GM18951 (cell line): ENCODE measurements around the gene TRIM42.

ENCODE experiments used
- POLR2A ChIP-seq: IDR thresholded peaks from 4 replicates; pipeline ENCODE4 v1.6.1; 2011; ENCODE audit warnings: mild to moderate bottlenecking; ENCODE audit not compliant: insufficient read length, insufficient read depth; ENCODE audit errors: extremely low read depth
- in situ Hi-C: fragments of 300-500 bp; cut with MboI; formaldehyde crosslinking; loops from one replicate; pipeline ENCODE4 v1.12.0; 2022; ENCODE audit warnings: low sequenced_read_pairs, mixed read lengths, inconsistent platforms; ENCODE audit not compliant: unreplicated experiment

Gene TRIM42

DNA sequence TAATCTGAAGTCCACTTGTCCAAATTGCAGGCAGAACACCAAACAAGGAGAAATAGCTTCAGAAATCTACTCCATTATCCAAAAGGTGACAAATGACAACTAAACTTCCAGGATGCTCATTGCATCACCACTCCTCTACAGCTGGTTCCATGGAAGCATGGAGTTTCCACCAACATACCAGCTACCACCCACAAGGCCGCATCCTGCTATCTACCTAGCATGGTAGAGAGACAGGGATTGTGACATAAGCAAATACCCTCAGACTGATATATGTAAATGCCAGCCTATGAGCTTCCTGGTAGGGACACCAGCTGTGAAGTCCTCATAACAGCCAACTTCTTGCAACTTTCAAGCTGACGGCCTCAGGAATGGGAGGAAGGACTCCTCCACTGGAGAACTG lies at the start of gene TRIM42:
Gene TRIM42 (plus strand): TSS at position 301 of the 400 bp plus-strand sequence. CDS start 166 bp downstream, outside the sequence.
- in situ Hi-C loops: no loop called here
- no peak for TF ChIP-seq POLR2A

DNA sequence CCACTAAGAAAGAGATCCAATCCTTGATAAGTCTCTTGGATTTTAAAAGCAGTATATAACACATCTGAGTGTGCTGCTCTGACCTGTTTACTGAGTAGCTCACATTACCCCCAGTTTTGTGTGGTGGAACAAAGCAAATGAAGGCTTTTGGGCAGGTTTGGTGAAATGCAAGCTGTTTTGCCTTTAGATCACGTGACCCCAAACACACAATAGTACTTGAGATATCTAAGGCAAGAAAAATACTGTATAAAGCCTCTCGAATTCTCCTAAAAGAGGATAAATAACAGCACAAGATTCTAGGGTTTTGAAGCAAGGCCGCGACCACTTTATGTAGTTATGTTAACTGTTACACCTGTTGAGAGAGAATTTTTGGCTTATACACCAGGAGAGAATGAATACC lies 49.3 kb upstream of the TRIM42 start:
- TF ChIP-seq POLR2A: no peak
- in situ Hi-C loops: no loop called here

DNA sequence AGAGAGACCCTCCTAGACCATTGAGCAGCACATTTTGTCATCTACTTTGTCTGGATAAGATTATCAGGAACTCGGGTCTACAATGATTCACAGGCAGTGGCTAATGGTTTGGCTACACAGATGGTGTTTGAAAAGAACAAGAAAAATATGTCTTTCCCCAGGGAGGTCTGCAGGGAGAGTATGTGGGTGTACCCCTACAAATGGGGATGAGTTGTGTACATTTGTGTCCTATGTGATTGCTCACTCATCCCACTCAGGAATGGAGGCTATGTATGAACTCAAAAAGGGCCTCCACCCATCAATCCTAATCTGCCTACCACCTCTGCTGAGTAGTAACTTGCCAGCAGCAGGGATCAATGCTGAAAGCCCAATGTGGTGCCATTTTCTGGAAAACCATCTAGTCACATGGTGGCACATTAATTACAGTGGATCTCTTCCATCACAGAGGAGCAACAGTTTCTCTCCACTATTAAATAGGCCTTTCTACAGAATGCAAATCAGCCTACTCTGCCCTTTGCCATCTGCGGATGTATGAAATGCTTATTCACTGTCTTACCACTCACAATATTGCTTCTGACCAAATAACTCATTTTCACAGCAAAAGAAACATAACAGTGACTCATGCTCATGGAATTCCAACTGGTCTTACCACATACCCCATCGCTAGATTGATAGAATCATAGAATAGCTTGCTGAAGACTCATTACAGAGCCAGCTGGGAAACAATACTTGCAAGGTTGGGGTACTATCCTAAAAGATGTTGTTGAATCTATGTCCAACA lies 48.3 kb upstream of the TRIM42 start:
- in situ Hi-C loops: no loop called here
- no peak for TF ChIP-seq POLR2A

DNA sequence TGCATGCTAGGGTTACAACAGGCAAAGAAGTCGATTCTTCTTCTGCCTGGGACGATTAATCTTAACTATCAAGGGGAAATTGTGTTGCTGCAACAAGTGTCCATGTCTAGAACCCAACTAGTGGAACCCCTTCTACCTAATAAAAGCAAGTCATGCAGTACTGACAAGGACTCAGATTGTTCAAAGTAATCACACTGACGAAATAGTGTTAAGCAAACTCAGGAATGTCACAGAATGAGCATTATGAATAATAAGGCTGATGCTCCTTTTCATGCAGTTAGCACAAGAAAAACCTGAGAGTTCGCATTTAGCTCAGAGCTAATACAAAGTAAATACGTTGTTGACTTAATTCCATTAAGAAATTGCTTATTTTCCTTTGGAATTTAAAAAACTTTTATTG lies 47.5 kb upstream of the TRIM42 start:
- in situ Hi-C loops: no loop called here
- no peak for TF ChIP-seq POLR2A

DNA sequence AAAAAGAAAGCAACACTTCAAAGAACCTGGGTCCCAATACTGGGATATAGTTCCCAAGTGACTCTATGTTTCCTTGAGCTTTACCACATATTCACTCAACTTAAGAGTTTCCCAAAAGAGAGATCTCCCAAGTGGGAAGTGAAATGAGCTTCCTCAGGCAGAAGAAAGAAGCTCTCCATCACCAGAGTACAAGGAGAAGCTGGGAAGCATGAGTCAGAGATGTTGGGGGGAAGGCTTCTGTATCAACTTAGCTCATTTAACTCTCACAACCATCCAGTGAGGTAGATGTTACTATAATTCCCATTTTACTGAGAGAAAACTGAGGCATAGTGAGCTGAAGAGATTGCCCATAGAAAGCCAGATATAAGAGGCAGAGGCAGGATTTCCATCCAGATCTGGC lies 47.0 kb upstream of the TRIM42 start:
- no peak for TF ChIP-seq POLR2A
- in situ Hi-C loops: no loop called here

DNA sequence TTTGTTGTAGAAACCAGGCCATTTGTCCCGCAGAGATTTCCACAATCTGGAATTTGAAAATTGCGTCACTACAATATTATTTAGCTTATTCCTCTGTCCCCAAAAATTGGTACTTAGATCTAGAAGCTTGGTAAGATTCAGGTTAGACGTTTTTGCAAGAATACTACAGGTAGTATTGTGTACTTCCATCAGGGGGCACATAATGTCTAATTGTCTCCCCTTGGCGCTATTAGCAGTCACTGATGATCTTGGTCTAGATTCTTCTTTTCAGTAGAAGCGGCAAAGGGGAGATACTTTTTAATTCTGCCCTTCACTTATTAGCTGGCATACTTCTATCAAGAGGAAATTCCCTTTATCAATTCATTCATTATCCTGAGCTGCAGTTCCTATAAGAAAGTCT lies 42.6 kb upstream of the TRIM42 start:
- in situ Hi-C loops: no loop called here

DNA sequence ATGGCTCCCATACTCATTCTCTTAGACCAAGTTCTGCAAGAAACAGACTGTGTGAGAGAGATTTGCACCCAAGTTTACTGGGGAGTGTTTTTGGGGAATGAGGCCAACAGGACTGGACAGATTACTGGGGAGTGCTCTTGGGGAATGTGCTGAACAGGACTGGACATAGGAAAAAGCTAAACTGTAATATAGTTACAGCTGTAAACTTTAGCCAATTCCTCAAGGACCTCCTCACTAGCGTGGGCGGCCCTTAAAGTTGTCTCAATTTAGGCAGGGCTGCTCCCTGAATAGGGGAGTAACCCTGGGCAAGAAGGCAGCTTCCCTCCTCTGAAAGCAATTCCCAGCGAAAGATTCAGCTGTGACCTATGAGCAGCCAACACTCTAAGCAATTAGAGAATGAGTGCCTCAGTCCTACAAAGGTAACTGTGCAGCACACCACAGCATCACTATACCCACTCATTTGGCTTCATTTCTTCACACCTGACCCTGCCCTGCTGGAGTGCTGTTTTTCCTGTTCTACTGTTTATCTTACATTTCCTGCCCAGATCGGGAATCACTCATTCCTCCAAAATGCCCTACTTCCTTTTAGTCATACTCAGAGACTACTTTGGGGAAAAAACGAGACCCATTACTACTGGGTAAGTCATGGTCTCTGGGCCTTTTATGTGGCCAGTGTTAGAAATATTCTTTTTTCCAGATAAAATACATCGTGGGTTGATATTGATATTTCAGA lies 41.3 kb upstream of the TRIM42 start:
- in situ Hi-C loops: no loop called here
- no peak for TF ChIP-seq POLR2A

More for the DNA sequence above, 42.6 kb upstream of the TRIM42 start:
- no peak for TF ChIP-seq POLR2A

DNA sequence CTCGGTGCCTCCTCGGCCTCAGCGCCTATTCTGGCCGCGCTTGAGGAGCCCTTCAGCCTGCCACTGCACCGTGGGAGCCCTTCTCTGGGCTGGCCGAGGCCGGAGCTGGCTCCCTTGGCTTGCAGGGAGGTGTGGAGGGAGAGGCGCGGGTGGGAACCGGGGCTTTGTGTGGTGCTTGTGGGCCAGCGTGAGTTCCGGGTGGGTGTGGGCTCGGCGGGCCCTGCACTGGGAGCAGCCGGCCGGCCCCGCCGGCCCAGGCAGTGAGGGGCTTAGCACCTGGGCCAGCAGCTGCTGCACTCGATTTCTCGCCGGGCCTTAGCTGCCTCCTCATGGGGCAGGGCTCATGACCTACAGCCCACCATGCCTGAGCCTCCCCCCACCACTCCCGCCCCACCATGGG lies 26.6 kb upstream of the TRIM42 start:
- no peak for TF ChIP-seq POLR2A
- in situ Hi-C loops: no loop called here

DNA sequence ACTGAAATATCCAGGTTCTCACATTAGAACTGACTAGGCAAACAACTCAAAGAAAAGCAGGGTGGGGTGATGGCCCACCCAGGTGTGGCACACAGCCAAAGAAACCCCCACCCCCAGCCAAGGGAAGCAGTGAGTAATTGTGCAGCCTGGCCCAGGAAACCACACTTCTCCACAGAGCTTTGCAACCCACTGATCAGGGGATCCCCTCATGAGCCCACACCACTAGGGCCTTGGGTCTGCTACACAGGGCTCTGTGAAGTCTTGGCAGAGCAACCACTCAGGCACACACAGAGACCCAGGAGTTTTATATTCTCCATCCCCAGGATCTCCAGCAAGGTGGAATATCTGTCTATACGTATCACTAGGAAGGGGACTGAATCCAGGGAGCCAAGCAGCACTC lies 22.2 kb upstream of the TRIM42 start:
- in situ Hi-C loops: no loop called here
- TF ChIP-seq POLR2A: no peak

DNA sequence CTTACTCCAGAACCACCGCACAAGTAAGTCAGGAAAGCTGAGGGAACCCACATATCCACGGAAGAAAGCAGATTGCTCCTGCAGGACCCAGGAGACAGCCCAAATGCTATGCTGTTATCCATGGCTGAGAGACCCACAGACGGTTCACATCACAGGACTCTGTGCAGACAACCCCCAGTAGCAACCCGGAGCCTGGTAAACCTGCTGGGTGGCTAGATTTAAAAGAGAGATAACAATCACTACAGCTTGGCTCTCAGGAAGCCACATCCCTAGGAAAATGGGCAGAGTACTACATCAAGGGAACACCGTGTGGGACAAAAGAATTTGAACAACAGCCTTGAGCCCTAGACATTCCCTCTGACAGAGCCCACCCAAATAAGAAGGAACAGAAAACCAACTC lies 13.8 kb upstream of the TRIM42 start:
- in situ Hi-C loops: no loop called here
- TF ChIP-seq POLR2A: no peak

DNA sequence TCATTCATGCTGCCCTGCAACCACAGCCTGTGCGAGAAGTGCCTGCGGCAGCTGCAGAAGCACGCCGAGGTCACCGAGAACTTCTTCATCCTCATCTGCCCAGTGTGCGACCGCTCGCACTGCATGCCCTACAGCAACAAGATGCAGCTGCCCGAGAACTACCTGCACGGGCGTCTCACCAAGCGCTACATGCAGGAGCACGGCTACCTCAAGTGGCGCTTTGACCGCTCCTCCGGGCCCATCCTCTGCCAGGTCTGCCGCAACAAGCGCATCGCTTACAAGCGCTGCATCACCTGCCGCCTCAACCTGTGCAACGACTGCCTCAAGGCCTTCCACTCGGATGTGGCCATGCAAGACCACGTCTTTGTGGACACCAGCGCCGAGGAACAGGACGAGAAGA lies 4.7 kb downstream of the TRIM42 start:
- in situ Hi-C loops: no loop called here
- TF ChIP-seq POLR2A: no peak

DNA sequence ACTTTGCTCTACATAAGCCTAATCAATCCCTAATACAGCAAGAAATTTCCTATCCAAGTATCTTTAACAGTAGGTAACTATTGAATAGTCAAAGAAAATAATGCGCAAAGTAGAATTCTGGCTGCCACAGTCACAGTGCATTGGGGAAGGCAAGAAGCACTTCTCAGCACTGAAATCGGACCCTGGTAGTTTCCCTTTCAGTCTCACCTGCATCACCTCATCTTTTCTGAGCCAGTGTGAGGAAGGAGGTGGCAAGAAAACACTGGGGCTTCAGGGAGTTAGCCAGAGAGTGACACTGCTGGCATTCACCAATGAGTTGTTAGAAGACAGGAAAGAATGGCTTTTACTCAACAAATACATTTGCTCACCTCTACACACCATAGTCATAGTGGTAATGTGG lies 8.3 kb downstream of the TRIM42 start:
- no peak for TF ChIP-seq POLR2A
- in situ Hi-C loops: no loop called here

DNA sequence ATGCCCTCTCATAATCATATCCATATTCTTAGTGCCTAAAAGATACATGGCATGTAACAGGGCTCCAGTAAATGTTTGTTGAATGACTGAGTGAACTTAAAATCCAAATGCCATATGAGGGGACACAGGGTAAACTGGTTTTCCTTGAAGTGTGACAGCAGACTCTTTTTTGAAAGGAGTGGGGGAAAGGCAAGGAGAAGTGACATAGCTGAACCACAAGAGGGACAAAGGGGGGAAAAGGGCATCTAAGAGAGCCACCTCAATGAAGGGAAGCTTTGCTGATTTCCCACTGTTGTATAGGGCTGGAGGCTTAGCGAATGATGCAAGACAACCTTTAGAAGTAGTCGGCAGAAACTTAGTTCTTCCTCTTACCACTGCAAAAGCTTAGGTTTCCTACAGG lies 9.1 kb downstream of the TRIM42 start:
- TF ChIP-seq POLR2A: no peak
- in situ Hi-C loops: no loop called here

DNA sequence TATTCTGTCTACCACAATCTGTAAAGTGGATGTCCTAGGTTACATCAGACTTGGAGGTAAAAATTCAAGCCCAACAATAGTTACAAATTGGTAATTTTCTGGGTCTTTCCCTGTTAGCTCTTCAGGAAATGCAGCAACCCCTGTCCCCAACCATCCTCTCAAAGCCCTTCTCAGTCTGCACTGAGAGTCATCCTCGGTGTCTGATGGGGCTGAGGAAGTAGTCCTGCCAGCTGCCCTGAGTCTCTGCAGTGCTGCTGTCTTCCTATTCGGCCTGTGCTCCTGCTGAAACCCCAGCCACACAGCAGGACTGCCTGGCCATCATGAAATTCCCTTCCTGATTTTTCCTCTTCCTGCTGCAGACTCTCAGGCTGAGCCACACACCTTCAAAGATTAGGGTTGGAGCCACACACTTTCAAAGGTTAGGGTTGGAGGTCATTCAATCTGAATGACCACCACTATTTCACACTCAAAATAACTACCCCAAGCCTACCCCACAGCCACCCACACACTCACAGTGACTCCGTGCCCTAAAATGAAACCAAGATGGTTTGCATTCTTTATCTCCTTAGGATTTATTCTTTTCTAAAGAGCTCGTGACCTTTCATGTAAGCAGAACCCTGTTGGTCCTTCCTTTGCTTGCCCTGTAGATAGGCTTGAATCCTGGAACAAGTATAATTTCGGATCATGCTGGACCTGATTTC lies 17.6 kb downstream of the TRIM42 start:
- TF ChIP-seq POLR2A: no peak
- in situ Hi-C loops: no loop called here
